HEK293T (cell line): ENCODE data around the gene SMAGP.

ENCODE experiments used
- CTCF ChIA-PET: fragments of 350-600 bp; formaldehyde crosslinking; extraction: SDS; loops from one replicate; lab custom pipeline; 2021; ENCODE audit warnings: antibody characterized with exemption, inconsistent platforms; lab: Yijun Ruan, JAX
- POLR2A ChIA-PET: fragments of 350-600 bp; formaldehyde crosslinking; extraction: SDS; loops from one replicate; lab custom pipeline; 2020; ENCODE audit warnings: antibody characterized with exemption, inconsistent platforms; lab: Yijun Ruan, JAX
- DNase-seq: peaks from one replicate; pipeline ENCODE4 v3.0.0; 2012; ENCODE audit warnings: mixed read lengths; ENCODE audit errors: extremely low spot score
- ARNT ChIP-seq: fragments of 450-650 bp; IDR thresholded peaks from 2 replicates; pipeline ENCODE4 v1.6.1; 2017; ENCODE audit warnings: mild to moderate bottlenecking
- BHLHE40 ChIP-seq: fragments of 450-650 bp; IDR thresholded peaks from 2 replicates; pipeline ENCODE4 v1.6.1; 2016; ENCODE audit warnings: mild to moderate bottlenecking, moderate library complexity, borderline replicate concordance
- CTBP1 ChIP-seq: fragments of 450-650 bp; IDR thresholded peaks from 2 replicates; pipeline ENCODE4 v1.6.1; 2016; ENCODE audit warnings: borderline replicate concordance
- ELF4 ChIP-seq: fragments of 450-650 bp; IDR thresholded peaks from 2 replicates; pipeline ENCODE4 v1.6.1; 2017; ENCODE audit warnings: antibody characterized with exemption
- FOXA1 ChIP-seq: fragments of 450-650 bp; IDR thresholded peaks from 2 replicates; pipeline ENCODE4 v1.6.1; 2016; ENCODE audit warnings: mild to moderate bottlenecking
- FOXK2 ChIP-seq: fragments of 450-650 bp; IDR thresholded peaks from 2 replicates; pipeline ENCODE4 v1.6.1; 2016; ENCODE audit warnings: mild to moderate bottlenecking
- FOXM1 ChIP-seq: fragments of 450-650 bp; IDR thresholded peaks from 2 replicates; pipeline ENCODE4 v1.6.1; 2017; ENCODE audit warnings: mild to moderate bottlenecking, borderline replicate concordance
- HDGF ChIP-seq: fragments of 450-650 bp; IDR thresholded peaks from 2 replicates; pipeline ENCODE4 v1.6.1; 2017; ENCODE audit warnings: antibody characterized with exemption, borderline replicate concordance
- L3MBTL2 ChIP-seq: fragments of 450-650 bp; conservative IDR thresholded peaks from 2 replicates; pipeline ENCODE4 v1.6.1; 2016; ENCODE audit warnings: mild to moderate bottlenecking
- LEF1 ChIP-seq: fragments of 450-650 bp; IDR thresholded peaks from 2 replicates; pipeline ENCODE4 v1.6.1; 2017; ENCODE audit warnings: mild to moderate bottlenecking, borderline replicate concordance
- NFRKB ChIP-seq: fragments of 450-650 bp; IDR thresholded peaks from 2 replicates; pipeline ENCODE4 v1.6.1; 2016; ENCODE audit warnings: mild to moderate bottlenecking, moderate library complexity
- PKNOX1 ChIP-seq: fragments of 450-650 bp; IDR thresholded peaks from 2 replicates; pipeline ENCODE4 v1.6.1; 2016
- SP1 ChIP-seq: fragments of 450-650 bp; IDR thresholded peaks from 2 replicates; pipeline ENCODE4 v1.6.1; 2017
- SUZ12 ChIP-seq: fragments of 450-650 bp; IDR thresholded peaks from 2 replicates; pipeline ENCODE4 v1.6.1; 2016; ENCODE audit warnings: mild to moderate bottlenecking
- TARDBP ChIP-seq: fragments of 450-650 bp; IDR thresholded peaks from 2 replicates; pipeline ENCODE4 v1.6.1; 2016
- ZNF384 ChIP-seq: fragments of 450-650 bp; IDR thresholded peaks from 2 replicates; pipeline ENCODE4 v1.6.1; 2016

SMAGP gene

GRCh38 chr12:51246254-51246853 lies 23.9 kb downstream of the SMAGP start:
- DNase-seq: no peak
- POLR2A ChIA-PET: no interaction called here
- no peak for TF ChIP-seq BHLHE40
- no peak for TF ChIP-seq PKNOX1
- TF ChIP-seq ELF4: no peak
- no peak for TF ChIP-seq L3MBTL2
- TF ChIP-seq SP1: no peak
- TF ChIP-seq ZNF384: no peak
- TF ChIP-seq FOXK2: no peak
- no peak for TF ChIP-seq CTBP1
- CTCF ChIA-PET: no interaction called here

- no peak for TF ChIP-seq L3MBTL2
- no peak for TF ChIP-seq FOXA1
- no peak for TF ChIP-seq ARNT
- TF ChIP-seq CTBP1: no peak
- no peak for TF ChIP-seq LEF1
- TF ChIP-seq PKNOX1: no peak
- TF ChIP-seq SUZ12: no peak
- no peak for TF ChIP-seq ZNF384
- no peak for TF ChIP-seq FOXK2
- no peak for TF ChIP-seq BHLHE40
- no peak for TF ChIP-seq SP1
- TF ChIP-seq FOXM1: no peak
- TF ChIP-seq ELF4: no peak
- CTCF ChIA-PET: no interaction called here
- DNase-seq: no peak
- POLR2A ChIA-PET: interaction anchor here (1.1 kb wide), 1 partner anchor 220 kb away, joined by 4 read pairs; the partner anchor contains the start of gene SLC11A2
Observed at GRCh38 chr12:51245476-51246253, 24.6 kb downstream of the SMAGP start.

GRCh38 chr12:51244269-51244668 lies 25.9 kb downstream of the SMAGP start:
- TF ChIP-seq ARNT (no peak), TARDBP (no peak), SP1 (no peak), ZNF384 (no peak)
- ChIA-PET POLR2A (no interaction called here), CTCF (interaction anchor here (0.6 kb wide), 1 partner anchor 349 kb away, joined by 3 read pairs; no protein-coding TSS in a partner anchor)
- no peak for DNase-seq

- POLR2A ChIA-PET: no interaction called here
- CTCF ChIA-PET: no interaction called here
- DNase-seq: no peak
- no peak for TF ChIP-seq SUZ12
- TF ChIP-seq SP1: no peak
- no peak for TF ChIP-seq NFRKB
- TF ChIP-seq ZNF384: no peak
- no peak for TF ChIP-seq ELF4
- no peak for TF ChIP-seq PKNOX1
- no peak for TF ChIP-seq ARNT
- TF ChIP-seq HDGF: no peak
- no peak for TF ChIP-seq FOXM1
- no peak for TF ChIP-seq FOXK2
- TF ChIP-seq FOXA1: no peak
- TF ChIP-seq L3MBTL2: no peak
- TF ChIP-seq CTBP1: no peak
- TF ChIP-seq TARDBP: no peak
Observed at GRCh38 chr12:51242876-51243275, 27.3 kb downstream of the SMAGP start.

GRCh38 chr12:51242120-51242519 lies 28.1 kb downstream of the SMAGP start:
- TF ChIP-seq NFRKB (no peak), L3MBTL2 (no peak), FOXK2 (no peak), ELF4 (no peak), FOXA1 (no peak), SP1 (no peak), TARDBP (no peak), BHLHE40 (no peak)
- ChIA-PET CTCF (no interaction called here), POLR2A (interaction anchor here (1.0 kb wide), 1 partner anchor 26 kb away, joined by 3 read pairs; no protein-coding TSS in a partner anchor)
- no peak for DNase-seq

GRCh38 chr12:51240971-51241370 lies 29.2 kb downstream of the SMAGP start:
- TF ChIP-seq PKNOX1 (no peak), NFRKB (no peak), ZNF384 (no peak), L3MBTL2 (no peak), ELF4 (no peak), SP1 (no peak)
- no peak for DNase-seq
- ChIA-PET POLR2A (no interaction called here), CTCF (no interaction called here)
